HEK293 (cell line): ENCODE measurements around the gene NAALAD2.

Source experiments
- CTCF ChIP-seq: fragments of 450-650 bp; formaldehyde crosslinking; IDR thresholded peaks from 2 replicates; pipeline ENCODE4 v1.5.1; 2016; ENCODE audit warnings: missing biosample characterization, missing genetic modification characterization
- GFI1B ChIP-seq: fragments of 450-650 bp; formaldehyde crosslinking; IDR thresholded peaks from 2 replicates; pipeline ENCODE4 v1.5.1; 2016; ENCODE audit warnings: missing biosample characterization, missing genetic modification characterization
- KLF10 ChIP-seq: fragments of 450-650 bp; IDR thresholded peaks from 2 replicates; pipeline ENCODE4 v1.5.1; 2018; ENCODE audit warnings: missing biosample characterization, mild to moderate bottlenecking, missing genetic modification characterization
- TCF7L2 ChIP-seq: IDR thresholded peaks from 2 replicates; pipeline ENCODE4 v1.6.1; 2011; ENCODE audit warnings: low read depth, mild to moderate bottlenecking, inconsistent platforms, low read length, moderate library complexity, borderline replicate concordance
- ZNF10 ChIP-seq: fragments of 450-650 bp; formaldehyde crosslinking; IDR thresholded peaks from 2 replicates; pipeline ENCODE4 v1.5.1; 2017; ENCODE audit warnings: missing biosample characterization, missing genetic modification characterization
- ZNF280D ChIP-seq: fragments of 450-650 bp; formaldehyde crosslinking; IDR thresholded peaks from 2 replicates; pipeline ENCODE4 v1.5.1; 2016; ENCODE audit warnings: missing biosample characterization, missing genetic modification characterization
- ZNF362 ChIP-seq: fragments of 450-650 bp; formaldehyde crosslinking; IDR thresholded peaks from 2 replicates; pipeline ENCODE4 v1.5.1; 2016; ENCODE audit warnings: missing biosample characterization, missing genetic modification characterization
- ZNF513 ChIP-seq: fragments of 450-650 bp; IDR thresholded peaks from 2 replicates; pipeline ENCODE4 v1.5.1; 2018; ENCODE audit warnings: missing biosample characterization, missing genetic modification characterization
- ZNF639 ChIP-seq: fragments of 450-650 bp; formaldehyde crosslinking; IDR thresholded peaks from 2 replicates; pipeline ENCODE4 v1.5.1; 2016; ENCODE audit warnings: missing biosample characterization, missing genetic modification characterization
- ZSCAN16 ChIP-seq: fragments of 450-650 bp; formaldehyde crosslinking; IDR thresholded peaks from 2 replicates; pipeline ENCODE4 v1.5.1; 2016; ENCODE audit warnings: missing biosample characterization, missing genetic modification characterization
- ZSCAN30 ChIP-seq: fragments of 450-650 bp; IDR thresholded peaks from 2 replicates; pipeline ENCODE4 v1.5.1; 2018; ENCODE audit warnings: missing biosample characterization, mild to moderate bottlenecking, missing genetic modification characterization, moderate library complexity

GRCh38 chr11:90213322-90213721 lies 78.9 kb downstream of the NAALAD2 start:
- TF ChIP-seq ZNF10, result no peak
- TF ChIP-seq TCF7L2, result no peak
- TF ChIP-seq CTCF (tag by site-specific recombination), result no peak
- no peak for TF ChIP-seq ZNF513
- TF ChIP-seq ZNF280D (tag by site-specific recombination), result no peak
- no peak for TF ChIP-seq ZNF362 (tag by site-specific recombination)
- no peak for TF ChIP-seq ZNF639 (tag by site-specific recombination)
- TF ChIP-seq ZSCAN16 (tag by site-specific recombination), result no peak
- TF ChIP-seq ZSCAN30 (tag by site-specific recombination), result no peak
- no peak for TF ChIP-seq GFI1B (tag by site-specific recombination)
- TF ChIP-seq KLF10, result no peak
